ENCODE data around the gene HTR7.

Gene HTR7

DNA sequence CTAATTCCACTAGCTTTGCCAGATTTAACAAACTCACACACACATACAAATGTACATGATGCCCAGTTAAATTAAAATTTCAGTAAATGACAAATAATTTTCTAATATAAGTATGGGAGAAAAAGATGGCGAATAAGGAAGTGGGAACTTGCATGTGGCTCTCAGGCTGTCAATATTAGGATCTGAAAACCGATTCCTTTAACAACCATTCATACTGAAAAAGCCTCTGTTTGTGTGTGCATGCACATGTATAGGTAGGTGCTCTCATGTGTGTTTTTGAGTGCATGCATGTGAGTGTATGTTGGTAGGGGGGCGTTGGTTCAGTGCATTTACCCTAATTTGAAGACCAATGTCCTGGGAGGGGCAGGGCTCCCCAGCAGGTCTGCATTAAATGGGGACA is 125.3 kb downstream of the HTR7 start:
- no peak for DNase-seq

DNA sequence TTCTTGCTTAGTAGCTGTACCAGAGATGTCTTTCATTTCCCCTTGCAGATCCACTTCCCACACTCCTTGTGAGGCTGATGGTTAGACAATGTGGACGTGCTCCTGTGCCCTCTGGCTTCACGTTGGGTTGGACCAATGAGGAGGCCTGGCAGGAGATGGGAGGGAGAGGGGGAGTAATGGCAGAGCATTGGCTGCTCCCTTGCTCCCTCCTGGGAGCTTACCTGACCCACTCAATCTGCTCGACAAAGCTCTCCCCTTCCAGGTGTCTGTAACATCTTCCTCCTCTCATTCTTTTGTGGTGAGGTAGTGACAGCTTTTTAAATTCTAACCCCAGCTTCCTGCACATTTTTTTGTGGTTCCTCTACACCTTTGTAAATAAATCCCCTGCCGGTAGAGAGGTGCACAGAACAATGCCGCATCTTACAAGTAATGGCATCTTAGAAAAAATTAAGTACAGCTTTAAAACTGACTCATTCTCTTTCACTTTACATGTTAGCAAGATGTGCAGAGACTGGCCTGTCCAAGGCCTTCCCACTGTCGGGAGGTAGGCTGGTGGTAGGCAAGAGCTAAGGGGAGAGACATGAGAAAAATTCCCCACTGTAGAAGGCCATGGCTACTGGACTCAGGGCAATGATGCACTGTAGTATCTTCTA is 134.3 kb downstream of the HTR7 start:
- DNase-seq, result no peak

DNA sequence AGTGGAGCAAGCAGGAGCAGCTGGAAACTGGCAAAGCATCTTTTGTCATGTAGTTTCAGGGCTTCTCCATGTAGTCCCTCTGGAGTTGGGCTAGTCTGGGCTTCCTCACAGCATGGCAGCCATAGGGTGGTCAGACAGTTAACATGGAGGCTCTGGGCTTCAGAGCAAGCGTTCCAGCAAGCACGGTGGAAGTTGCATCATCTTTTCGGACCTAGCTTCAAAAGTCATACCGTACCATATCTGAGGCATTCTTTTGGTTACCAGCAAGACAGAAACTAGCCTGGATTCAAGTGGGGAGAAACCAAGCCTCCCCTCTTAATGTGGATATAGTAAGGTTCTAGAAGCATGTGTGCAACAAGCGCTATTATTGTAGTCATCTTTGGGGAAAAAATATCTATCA is 135.0 kb downstream of the HTR7 start:
- DNase-seq, result no peak

DNA sequence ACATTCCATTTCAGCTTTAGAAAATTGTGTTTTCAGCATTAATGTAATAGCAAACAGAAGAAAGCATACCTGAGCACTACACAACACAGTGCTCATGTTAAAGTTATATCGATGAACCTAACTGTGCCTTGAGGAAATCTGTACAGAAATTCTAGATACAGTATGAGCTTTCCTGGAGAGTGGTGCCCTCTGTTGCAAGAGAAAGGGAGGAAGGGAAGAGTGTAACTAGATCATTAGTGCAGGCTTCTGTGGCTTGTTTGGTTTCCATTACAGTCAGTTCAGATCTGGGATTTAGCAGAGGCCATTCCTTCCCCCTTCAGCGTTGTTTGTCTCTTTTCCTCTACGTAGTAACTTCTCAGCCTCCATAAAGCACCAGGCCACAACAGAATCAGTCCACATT is 139.7 kb downstream of the HTR7 start:
- DNase-seq, result no peak

DNA sequence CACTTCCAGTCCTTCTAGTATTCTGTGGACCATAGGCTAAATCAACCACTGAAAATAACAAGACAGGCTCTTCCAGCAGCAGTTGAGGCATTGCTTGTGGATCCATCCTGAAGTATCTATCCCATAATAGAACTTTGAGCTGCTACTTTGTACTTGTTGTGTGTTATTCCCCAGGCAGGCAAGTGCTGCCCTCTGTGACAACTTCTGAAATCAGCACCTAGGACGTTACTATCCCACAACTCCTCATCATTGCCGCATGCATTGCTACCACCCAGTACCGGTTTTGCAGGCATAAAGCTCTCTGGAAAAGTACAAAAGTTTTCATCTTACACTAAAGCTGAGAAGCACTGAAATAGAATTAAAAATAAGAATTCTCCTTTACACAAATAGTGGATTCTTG is 145.3 kb downstream of the HTR7 start:
- no peak for DNase-seq

DNA sequence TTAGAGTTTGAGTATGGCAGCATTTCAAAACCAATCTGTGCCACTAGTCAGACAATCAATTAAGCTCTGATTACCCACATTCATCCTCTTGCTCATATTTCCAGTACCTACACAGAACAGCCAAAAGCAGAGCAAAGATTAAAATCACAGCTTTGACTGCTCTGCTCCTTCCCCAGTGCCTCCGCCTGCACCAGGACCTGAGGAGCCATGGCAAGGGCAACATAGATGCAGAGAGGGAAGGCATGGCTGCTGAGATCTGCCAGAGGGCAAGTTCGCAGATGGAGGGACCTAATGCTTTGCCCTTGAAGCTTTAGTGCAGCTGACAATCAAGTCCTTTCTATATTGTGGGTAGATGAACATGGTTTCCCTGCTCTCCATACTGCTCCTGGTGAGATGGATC is 148.1 kb downstream of the HTR7 start:
- no peak for DNase-seq

DNA sequence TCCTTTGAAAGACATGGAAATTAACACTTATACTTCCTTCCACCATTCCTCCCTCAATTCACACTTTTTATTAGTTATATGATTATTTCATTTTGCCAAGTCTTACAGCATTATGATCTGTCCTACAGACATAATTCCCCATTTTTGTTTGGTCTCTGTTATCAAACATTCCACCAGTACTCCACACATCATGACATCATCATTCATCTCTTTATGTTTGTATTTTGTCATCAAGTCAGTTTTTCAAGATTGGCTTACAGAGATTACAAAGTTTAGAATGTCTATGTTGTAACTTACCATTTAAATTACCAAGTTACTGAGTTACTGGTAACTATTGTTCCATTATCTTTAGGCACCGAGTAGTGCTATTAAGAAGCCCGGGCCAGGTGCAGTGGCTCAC is 150.2 kb downstream of the HTR7 start:
- DNase-seq, result no peak

DNA sequence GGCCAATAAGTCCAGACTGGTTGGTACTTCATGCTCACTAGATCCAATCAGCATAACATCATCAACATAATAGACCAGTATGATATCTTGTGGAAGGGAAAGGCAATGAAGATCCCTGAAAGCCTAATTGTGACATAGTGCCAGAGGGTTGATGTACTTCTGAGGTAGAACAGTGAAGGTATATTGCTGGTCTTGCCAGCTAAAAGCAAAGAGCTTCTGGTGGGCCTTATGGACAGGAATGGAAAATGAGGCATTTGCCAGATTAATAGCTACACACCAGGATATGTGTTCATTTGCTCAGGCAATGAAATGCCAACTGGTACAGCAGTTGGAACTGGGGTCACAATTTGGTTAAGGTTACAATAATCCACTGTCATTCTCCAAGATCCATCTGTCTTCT is 156.4 kb downstream of the HTR7 start:
- no peak for DNase-seq

DNA sequence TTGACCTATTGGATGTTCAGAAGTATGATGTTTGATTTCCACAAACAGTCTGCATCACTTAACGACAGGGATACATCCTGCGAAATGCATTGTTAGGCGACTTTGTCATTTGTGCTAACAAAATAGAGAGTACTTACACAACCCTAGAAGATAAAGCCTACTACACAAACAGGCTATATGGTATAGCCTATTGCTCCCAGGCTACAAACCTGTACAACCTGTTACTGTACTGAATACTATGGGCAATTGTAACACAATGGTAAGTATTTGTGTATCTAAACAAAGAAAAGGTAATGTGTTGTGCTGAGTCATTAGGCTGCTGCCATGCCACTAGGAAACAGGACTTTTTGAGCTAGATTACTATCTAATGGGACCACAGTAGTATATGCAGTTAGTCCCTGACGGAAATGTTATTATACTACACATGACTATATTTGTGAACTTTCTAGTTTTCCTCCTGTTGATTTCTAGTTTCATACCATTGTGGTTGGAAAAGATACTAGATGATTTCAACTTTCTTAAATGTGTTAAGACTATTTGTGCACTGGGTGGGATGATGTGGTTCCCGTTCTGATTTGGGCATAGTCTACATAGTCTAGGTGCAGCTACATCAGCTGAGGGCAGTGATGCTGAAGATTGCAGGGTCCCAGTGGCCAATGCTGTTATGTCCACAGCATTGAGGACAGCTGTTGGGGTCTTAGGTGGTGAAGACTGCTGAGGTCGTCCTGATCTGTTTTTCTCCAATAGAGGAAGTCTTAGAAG is 161.7 kb downstream of the HTR7 start:
- DNase-seq, result no peak

Data from NK-92 treated with Interleukin-12 subunit alpha and Interleukin-12 subunit beta, amount 100 ng/mL, for 24 hours (cell line).